Dedifferentiated amniotic fluid mesenchymal stem cell (primary cell): ENCODE measurements around the gene DPY19L3.
"Not testable (repeated sequence)": the region's sequence is repeated elsewhere in the genome, so short reads cannot be mapped to it uniquely, and the experiment has no call there.

ENCODE experiments used
- DNase-seq: peaks from one replicate; pipeline ENCODE4 v3.0.0-alpha.2; 2016; ENCODE audit errors: extremely low spot score

Gene DPY19L3, protein sequence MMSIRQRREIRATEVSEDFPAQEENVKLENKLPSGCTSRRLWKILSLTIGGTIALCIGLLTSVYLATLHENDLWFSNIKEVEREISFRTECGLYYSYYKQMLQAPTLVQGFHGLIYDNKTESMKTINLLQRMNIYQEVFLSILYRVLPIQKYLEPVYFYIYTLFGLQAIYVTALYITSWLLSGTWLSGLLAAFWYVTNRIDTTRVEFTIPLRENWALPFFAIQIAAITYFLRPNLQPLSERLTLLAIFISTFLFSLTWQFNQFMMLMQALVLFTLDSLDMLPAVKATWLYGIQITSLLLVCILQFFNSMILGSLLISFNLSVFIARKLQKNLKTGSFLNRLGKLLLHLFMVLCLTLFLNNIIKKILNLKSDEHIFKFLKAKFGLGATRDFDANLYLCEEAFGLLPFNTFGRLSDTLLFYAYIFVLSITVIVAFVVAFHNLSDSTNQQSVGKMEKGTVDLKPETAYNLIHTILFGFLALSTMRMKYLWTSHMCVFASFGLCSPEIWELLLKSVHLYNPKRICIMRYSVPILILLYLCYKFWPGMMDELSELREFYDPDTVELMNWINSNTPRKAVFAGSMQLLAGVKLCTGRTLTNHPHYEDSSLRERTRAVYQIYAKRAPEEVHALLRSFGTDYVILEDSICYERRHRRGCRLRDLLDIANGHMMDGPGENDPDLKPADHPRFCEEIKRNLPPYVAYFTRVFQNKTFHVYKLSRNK

DNA sequence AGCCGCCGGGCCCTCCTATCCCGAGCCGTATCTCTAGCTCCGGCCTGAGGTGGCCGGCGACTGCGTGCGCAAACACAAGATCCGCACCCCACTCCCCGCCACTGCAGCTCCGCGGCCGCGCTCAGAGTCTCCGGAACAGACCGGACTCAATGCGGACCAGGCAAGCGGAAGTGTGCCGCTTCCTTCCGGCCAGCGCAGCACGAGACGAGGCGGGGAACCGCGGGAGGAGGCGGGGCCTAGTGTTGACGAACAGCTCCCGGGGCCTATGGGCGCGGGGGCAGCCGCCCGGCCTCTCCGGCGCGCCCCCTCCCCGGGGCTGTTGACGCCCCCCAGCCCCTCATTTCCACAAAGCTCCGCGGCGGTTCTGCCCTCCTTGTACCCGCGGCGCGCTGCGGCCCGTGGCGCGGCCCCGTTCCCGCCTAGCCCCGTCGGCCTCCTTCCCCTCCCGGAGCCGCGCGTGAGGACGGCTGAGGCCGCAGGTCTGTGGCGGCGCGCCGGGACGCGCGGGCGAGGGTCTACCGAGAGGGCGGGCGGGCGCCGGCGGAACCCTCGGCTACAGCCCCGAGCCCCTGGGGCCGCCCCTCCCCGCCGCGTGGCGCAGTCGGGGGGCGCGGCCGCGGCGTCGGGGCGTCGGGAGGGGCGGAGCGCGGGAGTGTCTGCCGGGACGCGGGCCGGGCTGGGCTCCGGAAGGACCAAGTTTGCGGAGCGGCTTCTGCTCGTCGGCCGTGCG lies at the start of gene DPY19L3:
DPY19L3 (plus strand) TSS at position 340 of the 730 bp plus-strand sequence. CDS start 2,484 bp downstream, outside the sequence.
- peak; percentile 87 for DNase-seq

DNA sequence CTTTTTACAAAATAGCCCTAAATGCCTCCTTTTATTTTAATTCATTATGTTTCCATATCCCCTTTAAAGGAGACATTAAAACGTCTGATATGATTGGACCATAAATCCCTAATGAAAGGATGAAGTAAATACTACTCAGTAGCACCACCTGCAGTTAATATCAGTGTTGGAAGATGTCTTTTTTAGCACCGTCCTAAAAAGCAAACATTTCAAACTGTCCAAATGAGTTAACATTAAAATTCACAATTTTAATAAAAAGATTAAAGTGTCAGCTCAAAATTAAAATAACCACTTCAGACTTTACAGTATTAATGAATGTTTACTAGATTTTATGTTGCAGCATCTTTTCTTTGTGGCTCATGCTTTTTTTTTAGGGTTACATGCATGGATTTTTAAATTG lies 47.9 kb upstream of the DPY19L3 start:
- DNase-seq, result no peak

DNA sequence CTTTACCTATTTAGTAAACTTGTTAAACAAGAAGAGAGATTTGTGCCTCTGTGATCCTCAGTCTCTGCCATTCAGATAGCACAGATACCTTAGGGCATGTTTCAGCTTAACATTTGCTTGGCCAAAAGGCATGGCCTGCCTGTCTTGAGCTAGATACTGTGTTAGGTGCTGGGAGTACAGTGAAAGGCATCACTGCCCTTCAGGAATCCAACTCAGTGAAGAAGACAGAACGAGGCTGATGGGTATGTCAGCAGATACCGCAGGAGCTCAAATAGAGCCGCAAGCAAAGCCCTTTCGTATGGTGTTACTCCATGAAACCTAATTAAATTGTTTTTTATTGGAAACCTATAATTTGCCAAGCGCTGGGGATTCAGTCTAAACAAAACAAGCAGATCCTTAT lies 47.2 kb upstream of the DPY19L3 start:
- no peak for DNase-seq

DNA sequence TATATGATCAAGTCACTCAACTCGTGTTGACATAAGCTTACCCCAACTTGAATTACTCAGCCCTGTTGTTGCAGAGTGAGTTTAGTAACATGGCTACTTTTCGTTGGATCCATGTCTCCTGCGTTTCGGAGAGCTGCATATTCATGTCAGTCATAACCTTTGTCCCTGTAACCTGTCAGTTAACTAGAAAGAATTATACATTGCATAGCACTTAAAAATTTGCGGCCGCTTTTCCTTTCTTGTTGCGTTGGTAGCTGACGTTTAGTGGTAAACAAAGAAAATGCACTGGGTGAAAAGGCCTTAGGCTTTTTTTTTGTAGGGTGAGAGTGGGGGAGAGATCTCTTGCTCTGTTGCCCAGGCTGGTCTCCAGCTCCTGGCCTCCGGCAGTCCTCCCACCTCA lies 46.0 kb upstream of the DPY19L3 start:
- DNase-seq, result no peak

DNA sequence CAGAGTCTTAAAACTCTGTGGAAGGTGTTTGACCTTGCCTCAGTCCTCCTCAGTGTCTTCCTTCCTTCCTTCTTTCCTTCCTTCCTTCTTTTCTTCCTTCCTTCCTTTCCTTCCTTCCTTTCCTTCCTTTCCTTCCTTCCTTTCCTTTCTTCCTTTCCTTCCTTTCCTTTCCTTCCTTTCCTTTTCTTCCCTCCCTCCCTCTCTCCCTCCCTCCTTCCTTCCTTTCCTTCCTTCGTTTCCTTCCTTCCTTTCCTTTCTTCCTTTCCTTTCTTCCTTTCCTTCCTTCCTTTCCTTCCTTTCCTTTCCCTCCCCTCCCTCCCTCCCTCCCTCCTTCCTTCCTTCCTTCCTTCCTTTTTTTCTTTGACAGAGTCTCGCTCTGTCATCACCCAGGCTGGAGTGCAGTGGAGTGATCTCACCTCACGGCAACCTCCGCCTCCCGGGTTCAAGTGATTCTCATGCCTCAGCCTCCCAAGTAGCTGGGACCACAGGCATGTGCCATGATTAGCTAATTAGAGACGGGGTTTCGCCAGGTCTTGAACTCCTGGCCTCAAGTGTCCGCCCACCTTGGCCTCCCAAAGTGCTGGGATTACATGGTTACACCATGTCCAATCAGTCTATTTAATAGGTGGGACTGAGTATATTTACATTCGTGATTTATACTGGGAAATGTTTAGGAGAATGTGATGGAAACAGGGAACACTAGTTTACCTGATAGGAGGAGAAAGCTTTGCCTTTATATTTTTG lies 43.8 kb upstream of the DPY19L3 start:
- DNase-seq, result no peak

DNA sequence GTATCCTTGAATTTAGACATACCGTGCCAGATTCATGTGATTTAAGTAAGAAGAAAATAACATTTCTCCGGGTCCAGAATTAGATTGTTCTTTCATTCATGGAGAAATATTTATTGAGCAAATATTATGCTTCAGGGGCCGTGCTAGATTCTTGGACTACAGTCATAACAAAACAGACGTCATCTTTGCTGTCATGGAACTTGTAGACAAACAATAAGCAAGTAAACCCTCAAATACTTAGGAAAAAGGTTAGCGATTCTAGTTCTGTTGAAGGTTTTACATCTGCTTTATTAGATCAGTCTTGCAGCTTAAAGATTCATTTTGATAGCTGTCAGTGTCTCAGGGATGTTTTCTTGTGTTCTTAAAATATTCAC lies 43.3 kb upstream of the DPY19L3 start:
- no peak for DNase-seq

DNA sequence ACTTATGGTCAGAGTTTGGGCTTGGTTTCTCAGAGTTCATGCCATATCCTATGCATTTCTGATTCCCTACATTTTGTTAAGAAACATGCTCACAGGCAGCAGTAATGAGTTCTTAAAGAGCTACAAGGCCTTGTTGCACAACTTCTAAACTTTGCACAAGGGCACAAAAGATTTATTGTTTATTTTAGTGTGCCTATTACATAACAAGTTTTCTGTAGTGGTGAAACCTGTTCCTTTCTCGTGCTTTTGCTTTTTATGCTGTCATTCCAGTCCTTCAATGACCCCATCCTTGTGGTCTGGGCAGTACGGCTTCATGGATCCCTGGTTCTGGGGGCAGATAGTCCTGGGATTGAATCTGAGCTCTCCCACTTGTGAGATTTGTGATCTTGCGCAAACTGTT lies 42.4 kb upstream of the DPY19L3 start:
- DNase-seq, result no peak

DNA sequence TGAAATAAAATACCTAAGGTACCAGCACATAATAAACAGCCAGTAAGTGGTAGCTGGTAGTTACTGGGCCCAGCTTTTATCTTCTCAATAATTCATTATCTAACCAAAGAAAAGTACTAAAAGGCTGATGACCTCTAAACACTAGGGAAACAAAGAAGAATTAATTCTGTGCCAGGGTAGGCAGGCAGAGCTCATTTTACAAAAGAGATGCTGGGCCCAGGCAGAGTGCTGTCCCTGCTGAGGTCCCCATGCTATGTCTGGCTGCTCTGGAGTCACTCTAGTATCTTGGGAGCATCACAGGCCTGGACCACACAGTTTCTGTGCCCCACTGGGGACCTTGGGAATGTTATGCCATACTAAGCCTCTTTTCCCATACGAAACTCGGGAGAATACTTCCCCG lies 41.9 kb upstream of the DPY19L3 start:
- DNase-seq, result no peak

DNA sequence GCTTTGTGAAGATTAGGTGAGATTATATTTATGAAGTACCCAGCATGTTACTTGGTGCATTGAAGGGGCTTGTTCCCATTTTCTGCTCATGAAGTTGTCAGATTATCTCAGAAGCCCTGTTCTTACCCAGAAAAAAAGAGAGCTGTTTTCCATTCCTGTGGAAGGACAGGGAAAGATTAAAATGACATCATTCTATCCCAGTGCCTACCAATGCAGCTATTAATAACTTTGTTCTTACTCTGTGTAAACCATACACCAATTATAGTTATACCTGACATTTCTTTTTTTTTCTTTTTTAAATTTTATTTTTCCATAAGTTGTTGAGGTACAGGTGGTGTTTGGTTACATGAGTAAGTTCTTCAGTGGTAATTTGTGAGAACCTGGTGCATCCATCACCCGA lies 41.5 kb upstream of the DPY19L3 start:
- no peak for DNase-seq

DNA sequence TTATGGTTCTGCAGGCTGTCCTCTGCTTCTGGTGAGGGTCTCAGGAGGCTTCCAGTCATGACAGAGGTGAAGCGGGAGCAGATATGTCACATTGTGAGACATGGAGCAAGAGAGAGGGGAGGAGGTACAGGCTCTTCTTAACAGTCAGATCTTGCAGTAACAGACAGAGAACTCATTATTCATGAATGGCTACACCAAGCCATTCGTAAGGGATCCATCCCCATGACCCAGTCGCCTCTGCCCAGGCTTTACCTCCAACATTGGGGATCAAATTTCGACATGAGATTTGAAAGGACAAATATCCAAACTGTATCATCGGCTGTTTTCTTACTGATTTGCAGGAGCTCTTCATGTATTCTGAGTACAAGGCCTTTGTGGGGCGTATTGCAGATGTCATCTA lies 38.5 kb upstream of the DPY19L3 start:
- no peak for DNase-seq

DNA sequence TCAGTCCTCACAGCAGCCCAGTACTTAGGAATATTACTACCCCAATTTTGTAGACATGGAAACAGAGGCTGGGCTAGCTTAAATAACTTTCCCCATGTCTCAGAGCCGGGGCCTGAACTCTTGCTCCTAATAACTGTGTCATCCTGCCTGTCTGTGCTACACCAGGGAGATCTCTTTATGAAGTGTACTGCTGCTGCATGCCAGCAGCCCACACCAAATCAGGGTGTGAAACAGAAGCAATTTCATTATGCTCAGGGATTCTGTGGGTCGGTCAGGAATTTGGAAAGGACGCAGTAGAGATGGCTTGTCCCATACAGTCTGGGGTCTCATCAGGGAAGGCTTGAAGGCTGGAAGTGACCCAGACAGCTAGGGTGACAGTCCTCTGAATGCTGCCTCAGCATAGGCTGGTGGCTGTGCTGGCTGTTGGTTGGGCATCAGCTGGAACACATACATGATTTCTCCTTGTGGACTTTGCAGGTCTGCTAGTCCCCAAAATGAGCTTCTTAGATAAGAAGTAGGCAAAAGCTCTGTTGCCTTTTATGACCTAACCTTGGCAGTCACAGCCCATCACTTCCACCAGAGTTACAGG lies 37.5 kb upstream of the DPY19L3 start:
- no peak for DNase-seq

DNA sequence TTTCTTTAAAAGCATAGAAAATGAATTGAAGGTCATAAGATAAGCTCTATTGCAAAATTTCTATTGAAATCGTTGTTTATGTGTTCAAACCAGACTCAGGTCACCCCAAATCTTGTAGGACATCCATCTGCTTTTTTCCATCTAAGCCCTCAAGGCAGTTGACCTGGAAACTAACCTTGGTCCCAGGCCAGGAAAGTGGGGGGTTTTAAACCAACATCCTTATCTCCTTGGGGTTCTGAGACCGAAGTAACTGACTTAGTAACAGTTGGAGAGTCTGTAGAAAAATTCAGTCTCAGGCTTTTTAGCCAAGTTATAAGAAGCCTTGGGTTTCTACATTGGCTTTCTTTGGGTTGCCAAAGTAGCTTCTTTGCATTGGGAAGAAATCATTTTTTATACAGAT lies 36.8 kb upstream of the DPY19L3 start:
- DNase-seq, result no peak

DNA sequence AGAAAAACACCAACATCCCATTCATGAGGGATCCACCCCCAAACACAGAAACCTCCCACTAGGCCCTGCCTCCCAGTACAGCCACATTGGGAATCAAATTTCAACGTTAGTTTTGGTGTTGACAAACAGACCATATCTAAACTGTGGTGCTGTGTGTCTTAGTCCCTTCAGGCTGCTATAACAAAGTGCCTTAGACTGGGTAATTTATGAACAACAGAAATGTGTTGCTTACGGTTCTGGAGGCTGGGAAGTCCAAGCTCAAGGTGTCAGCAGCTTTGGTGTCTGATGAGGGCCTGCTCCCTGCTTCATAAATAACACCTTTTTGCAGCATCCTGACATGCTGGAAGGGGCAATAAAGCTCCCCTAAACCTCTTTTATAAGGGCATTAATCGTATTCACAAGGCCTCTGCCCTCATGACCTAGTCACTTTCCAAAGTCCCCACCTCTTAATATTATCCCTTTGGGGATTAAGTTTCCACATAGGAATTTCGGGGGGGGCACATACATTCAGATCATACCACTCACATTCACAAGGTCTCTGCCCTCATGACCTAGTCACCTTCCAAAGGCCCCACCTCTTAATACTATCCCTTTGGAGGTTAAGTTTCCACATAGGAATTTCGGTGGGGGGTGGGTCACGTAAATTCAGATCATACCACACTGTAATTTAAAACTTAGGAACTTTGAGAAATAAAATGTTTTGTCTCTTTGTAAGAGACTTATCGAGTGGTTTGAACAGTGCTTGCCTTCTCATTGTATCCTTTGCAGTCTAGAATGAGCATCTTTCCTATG lies 32.6 kb upstream of the DPY19L3 start:
- no peak for DNase-seq

DNA sequence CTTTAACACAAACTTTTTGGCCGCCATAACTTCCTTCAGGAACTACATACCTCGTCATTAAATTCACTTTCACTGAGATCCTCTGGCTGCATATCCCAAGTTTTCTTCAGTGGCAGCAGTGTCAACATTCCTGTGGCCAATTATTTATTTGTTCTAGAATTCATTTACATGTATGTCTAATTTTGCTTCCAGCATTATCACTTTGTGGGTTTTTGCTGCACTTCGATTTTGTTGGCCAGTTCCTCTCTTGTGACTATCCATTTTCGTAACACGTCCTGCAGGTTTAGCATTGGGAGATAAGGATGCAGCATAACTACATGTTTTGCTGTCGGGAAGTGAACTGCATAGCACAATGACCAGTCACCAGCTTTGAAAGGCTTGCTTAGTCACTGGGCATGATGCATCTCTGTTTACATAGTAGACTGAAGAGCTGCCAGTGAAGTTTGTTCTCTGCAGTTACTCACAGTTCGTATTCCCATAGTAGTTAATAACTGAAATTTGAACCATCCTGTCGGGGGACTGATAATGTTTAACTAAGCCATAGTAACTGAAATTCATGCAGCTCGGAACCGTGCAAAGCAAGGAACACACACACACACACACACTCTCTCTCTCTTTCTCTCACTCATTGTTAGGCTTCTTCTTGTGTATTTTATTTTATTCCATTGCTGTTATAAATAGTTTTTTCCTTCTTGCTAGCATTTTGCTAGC lies 31.8 kb upstream of the DPY19L3 start:
- peak; percentile 96 for DNase-seq

DNA sequence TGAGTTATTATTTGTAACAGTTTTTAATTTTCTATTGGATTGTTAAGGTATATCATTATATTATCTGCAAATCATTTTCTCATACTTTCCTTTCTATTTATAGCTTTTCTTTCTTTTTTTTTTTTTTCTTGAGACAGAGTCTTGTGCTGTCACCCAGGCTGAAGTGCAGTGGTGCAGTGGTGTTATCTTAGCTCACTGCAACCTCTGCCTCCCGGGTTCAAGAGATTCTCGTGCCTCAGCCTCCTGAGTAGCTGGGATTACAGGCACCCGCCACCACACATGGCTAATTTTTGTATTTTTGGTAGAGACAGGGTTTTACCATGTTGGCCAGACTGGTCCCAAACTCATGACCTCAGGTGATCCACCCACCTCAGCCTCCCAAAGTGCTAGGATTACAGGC lies 31.2 kb upstream of the DPY19L3 start:
- DNase-seq, result not testable (repeated sequence)

DNA sequence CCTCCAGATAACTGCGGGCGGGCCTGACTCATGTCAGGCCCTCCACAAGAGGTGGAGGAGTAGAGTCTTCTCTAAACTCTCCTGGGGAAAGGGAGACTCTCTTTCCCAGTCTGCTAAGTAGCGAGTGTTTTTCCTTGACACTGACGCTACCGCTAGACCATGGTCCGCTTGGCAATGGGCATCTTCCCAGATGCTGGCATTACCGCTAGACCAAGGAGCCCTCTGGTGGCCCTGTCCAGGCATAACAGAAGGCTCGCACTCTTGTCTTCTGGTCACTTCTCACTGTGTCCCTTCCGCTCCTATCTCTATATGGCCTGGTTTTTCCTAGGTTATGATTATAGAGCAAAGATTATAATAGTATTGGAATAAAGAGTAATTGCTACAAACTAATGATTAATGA lies 28.5 kb upstream of the DPY19L3 start:
- not testable (repeated sequence) for DNase-seq

DNA sequence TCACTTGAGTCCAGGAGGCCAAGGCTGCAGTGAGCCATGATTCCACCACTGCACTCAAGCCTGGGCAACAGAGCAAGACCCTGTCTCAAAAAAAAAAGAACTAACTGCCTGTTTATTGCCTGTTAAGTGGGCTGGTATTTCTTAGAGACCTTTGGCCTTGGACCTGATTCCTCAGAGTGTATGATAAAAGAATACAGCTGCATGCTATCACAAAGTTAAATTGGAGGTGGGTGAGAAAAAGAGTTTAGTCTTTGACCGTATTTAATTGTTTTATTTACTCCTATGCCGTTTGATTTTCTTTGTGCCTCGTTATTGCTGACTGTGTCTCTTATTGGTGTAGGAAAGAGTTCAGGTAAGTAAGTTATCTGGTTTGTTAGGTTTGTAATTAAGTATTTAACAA lies 25.3 kb upstream of the DPY19L3 start:
- no peak for DNase-seq

DNA sequence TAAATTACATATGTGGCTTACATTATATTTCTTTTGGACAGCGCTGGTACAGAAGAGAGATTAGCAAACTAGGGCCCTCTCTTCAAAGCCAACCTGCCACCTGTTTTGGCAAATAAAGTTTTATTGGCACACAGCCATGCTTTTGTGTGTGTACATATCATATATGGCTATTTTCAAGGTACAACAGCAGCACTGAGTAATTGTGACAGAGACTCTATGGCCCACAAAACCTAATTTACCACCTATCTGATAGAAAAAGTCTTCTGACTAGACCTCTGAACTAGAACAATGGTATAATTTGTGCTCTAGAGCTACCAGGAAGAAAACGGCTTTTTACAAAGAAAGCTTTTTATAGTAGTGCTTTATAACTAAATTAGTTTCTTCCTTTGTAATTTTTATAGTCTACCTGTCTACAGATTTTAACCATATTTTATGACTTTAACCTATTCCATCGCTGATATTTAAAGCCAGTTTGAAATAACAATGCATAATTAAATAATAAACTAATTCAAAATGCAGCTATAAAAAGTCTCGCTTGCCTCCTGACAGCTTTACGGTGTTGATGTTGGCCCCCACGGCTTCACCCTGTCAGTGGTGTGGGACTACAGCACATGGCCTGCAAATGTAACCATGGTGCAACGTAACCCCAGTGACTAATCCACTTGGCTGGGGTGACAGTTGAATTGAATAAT lies 17.7 kb upstream of the DPY19L3 start:
- DNase-seq, result no peak

DNA sequence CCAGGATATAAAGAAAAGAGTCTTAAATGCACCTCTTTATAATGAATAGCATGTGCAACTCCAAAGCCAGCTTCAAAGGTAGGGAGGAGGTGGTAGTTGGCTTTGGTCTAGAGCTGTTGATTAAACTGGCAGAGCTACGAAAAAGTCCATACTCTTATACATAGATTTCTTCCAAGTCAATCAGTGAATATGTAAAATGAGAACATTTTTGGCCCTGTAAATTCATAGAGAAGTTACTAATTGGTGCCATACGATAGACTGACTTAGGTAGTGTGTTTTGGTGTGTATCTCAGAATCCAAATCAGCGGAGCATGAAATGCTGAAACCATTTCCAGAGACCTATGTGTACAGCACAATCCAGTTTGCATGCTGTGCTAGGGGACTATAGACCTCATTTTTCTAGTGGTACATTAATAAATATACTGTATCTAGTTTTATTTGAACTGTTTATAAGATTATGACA lies 17.1 kb upstream of the DPY19L3 start:
- no peak for DNase-seq
